Measurements from ENCODE around the gene ANKRD61. TPM values are rescaled to one million over a fixed set of nuclear protein-coding genes. Genes with fewer than 3 reads are reported as not detected.

Gene ANKRD61
- total and polyA plus RNA-seq, 12 donors = 0.13 to 0.52 (median 0.28) TPM; not detected in 8

DNA sequence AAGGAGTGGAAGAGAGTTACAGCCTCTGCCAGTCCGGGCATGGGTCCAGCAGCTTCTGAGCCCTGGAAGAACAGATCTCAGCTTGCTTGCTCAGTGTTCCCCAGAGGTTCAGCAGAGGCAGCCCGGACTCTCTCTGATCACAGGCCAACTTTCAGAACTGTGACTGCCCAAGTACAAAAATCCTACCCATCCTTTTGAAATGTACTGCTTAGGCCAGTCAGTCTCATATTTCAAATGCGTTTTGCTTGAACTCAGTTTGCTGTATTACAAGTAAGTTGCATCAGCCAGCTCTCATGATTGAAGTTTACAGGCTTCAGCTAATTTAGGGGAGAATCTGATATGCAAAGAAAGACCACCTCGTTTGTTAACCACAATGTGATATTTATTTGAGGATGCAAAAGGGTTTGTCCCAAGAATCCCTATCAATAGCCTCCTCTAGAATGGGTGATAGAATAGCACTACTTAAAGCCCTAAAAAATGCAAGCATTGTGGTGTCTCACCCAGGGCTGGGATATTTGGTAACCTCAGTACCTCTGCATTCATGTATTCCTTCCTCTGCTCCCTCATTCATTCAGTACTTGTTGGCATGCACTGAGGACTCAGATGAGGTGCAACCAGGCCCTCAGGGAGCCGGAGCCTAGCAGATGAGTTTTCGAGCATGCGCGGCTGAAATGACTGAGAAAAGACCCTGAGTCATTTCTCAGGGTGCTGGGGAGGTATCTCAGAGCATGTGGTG is 15.1 kb upstream of the ANKRD61 start:
- TF ChIP-seq POLR2A (IDR thresholded peaks at IDR 0.05) = peak in 1 of 2 donors; percentile 22
- TF ChIP-seq, protein P1, sequence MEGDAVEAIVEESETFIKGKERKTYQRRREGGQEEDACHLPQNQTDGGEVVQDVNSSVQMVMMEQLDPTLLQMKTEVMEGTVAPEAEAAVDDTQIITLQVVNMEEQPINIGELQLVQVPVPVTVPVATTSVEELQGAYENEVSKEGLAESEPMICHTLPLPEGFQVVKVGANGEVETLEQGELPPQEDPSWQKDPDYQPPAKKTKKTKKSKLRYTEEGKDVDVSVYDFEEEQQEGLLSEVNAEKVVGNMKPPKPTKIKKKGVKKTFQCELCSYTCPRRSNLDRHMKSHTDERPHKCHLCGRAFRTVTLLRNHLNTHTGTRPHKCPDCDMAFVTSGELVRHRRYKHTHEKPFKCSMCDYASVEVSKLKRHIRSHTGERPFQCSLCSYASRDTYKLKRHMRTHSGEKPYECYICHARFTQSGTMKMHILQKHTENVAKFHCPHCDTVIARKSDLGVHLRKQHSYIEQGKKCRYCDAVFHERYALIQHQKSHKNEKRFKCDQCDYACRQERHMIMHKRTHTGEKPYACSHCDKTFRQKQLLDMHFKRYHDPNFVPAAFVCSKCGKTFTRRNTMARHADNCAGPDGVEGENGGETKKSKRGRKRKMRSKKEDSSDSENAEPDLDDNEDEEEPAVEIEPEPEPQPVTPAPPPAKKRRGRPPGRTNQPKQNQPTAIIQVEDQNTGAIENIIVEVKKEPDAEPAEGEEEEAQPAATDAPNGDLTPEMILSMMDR (IDR thresholded peaks at IDR 0.05) = no peak
- peaks cover 0 to 46% of the 10 kb centered on the region in 2 donors for H3K36me3 ChIP-seq (replicated peaks in 1 of 2)
- peaks cover 9 to 17% of the 10 kb centered on the region in 2 donors for H3K4me1 ChIP-seq (replicated peaks in 1 of 2)
- WGBS, 4 donors = 56 to 72% (median 70%) methylated on average over 7 to 8 of the region's 8 CpGs
- peak; percentile 66 to 87 (median 84) for DNase-seq
- peak overlapping the region in 3 of 5 donors; percentile 28 to 74 (median 53) for H3K27ac ChIP-seq
- H3K4me3 ChIP-seq = no peak overlapping the region
- H3K9me3 ChIP-seq (replicated peaks in 1 of 3) = no peaks in the 10 kb centered on the region
- H3K27me3 ChIP-seq = no peaks in the 10 kb centered on the region
- intact Hi-C loops (cut with DNase I) = no loop called here

DNA sequence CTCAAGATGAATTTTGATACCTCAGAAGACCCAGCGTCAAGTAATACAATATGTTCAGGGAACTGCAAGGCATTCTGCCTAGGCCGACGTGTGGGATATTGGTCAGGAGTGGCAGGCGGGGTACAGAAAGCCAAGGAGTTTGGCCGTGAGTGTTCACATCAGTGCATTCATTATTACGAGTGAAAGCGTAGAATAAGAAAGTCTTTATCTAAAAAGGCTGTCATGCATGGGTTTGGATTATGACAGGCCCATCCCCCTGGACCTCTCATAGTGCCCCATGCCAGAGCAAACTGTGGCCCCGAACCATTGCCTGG is 14.6 kb upstream of the ANKRD61 start:
- peaks cover 9 to 16% of the 10 kb centered on the region in 2 donors for H3K4me1 ChIP-seq (replicated peaks in 1 of 2)
- H3K27me3 ChIP-seq = no peaks in the 10 kb centered on the region
- H3K27ac ChIP-seq = peak overlapping the region in 2 of 5 donors; percentile 7 to 74
- no peaks in the 10 kb centered on the region for H3K9me3 ChIP-seq (replicated peaks in 1 of 3)
- 94 to 97% (median 95%) methylated on average over 8 of the region's 8 CpGs for WGBS, 4 donors
- no peak for TF ChIP-seq POLR2A (IDR thresholded peaks at IDR 0.05)
- TF ChIP-seq, protein P1 (IDR thresholded peaks at IDR 0.05) = no peak
- no peak for DNase-seq
- H3K36me3 ChIP-seq (replicated peaks in 1 of 2) = peaks cover 0 to 50% of the 10 kb centered on the region in 2 donors
- intact Hi-C loops (cut with DNase I) = no loop called here
- H3K4me3 ChIP-seq = no peak overlapping the region

DNA sequence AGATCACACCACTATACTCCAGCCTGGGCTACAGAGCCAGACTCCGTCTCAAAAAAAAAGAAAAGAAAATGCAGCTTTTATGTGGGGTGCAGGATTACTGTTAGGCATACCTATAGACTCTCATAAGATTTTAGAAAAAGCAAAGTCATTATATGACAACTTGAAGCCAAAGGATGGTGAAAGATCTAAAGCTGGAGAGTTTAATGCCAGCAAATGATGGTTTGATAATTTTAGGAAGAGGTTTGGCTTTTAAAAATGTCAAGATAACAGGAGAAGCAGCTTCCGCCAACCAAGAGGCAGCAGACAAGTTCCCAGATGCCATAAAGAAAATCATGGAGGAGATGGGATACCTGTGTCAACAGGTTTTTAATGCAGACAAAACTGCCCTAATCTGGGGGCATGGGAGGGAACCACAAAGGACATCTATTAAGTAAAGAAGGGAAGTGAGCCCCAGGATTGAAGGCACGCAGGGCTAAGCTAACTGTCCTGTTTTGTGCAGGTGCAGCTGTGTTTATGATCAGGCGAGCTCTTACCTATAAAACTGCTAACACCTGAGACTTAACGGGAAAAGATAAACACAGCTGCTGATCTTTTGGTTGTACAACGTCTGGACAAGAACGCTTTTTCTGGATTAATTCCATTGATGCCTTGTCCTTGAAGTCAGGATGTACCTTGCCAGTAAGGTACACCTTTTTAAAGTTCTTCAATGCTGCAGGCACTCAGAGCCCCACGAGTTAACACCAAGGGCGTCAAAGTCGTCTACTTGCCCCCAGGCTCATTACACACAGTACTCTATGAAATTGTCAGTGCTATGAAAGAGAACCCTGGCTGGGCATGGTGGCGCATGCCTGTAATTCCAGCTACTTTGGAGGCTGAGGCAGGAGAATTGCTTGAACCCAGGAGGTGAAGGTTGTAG is 10.5 kb upstream of the ANKRD61 start:
- intact Hi-C loops (cut with DNase I) = no loop called here
- WGBS, 4 donors = 90 to 95% (median 92%) methylated on average over 11 of the region's 11 CpGs
- peaks cover 0 to 6% of the 10 kb centered on the region in 2 donors for H3K4me1 ChIP-seq (replicated peaks in 1 of 2)
- no peak for DNase-seq
- peaks cover 0 to 83% of the 10 kb centered on the region in 2 donors for H3K36me3 ChIP-seq (replicated peaks in 1 of 2)
- no peaks in the 10 kb centered on the region for H3K9me3 ChIP-seq (replicated peaks in 1 of 3)
- H3K27me3 ChIP-seq = no peaks in the 10 kb centered on the region
- H3K27ac ChIP-seq = no peak overlapping the region
- H3K4me3 ChIP-seq = no peak overlapping the region
- TF ChIP-seq, protein P1 (IDR thresholded peaks at IDR 0.05) = no peak
- TF ChIP-seq POLR2A (IDR thresholded peaks at IDR 0.05) = no peak

DNA sequence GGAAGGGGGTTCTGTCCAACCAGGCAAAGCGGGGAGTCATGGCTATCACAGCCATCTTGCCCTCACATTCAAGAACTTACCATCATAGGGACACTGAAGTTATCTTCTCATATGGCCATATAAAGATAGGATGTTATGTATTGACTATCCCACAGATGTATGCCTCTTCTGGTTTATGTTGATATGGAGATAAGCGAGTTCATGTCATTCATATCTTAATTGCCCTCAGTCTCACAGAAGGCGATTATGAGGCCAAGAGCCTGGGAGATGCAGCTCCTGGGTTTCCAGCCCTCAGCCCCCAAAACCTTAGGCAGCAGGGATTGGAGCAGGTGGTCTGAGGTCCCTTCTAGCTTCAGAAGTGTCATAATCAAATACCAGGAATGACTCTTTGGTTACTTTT is 8.5 kb upstream of the ANKRD61 start:
- intact Hi-C loops (cut with DNase I) = no loop called here
- Histone ChIP-seq H3K36me3 (replicated peaks in 1 of 2) (peaks cover 0 to 92% of the 10 kb centered on the region in 2 donors), H3K27ac (no peak overlapping the region), H3K9me3 (replicated peaks in 1 of 3) (no peaks in the 10 kb centered on the region), H3K4me1 (replicated peaks in 1 of 2) (no peaks in the 10 kb centered on the region), H3K27me3 (no peaks in the 10 kb centered on the region), H3K4me3 (no peak overlapping the region)
- WGBS, 4 donors = 86 to 96% (median 93%) methylated on average over 3 of the region's 3 CpGs
- no peak for DNase-seq
- no peak for TF ChIP-seq POLR2A (IDR thresholded peaks at IDR 0.05)
- TF ChIP-seq, protein P1 (IDR thresholded peaks at IDR 0.05) = no peak
